KMS-11 (cell line): ENCODE measurements around the gene SPG11.
"Not testable (repeated sequence)": the region's sequence is repeated elsewhere in the genome, so short reads cannot be mapped to it uniquely, and the experiment has no call there.

Source experiments
- H2AFZ ChIP-seq: fragments of 200-600 bp; sonication (generic); 2 replicates; pipeline ENCODE4 v1.6.1; 2016; ENCODE audit warnings: antibody characterized with exemption, mixed run types, low read depth
- H3K27ac ChIP-seq: fragments of 200-600 bp; sonication (generic); 2 replicates; pipeline ENCODE4 v1.6.1; 2016; ENCODE audit warnings: mild to moderate bottlenecking, mixed run types
- H3K27me3 ChIP-seq: fragments of 200-600 bp; sonication (generic); 2 replicates; pipeline ENCODE4 v1.6.1; 2017; ENCODE audit warnings: mild to moderate bottlenecking, low read depth, mixed run types, moderate library complexity; ENCODE audit not compliant: insufficient read depth
- H3K36me3 ChIP-seq: fragments of 200-600 bp; sonication (generic); 2 replicates; pipeline ENCODE4 v1.6.1; 2017; ENCODE audit warnings: mild to moderate bottlenecking, mixed run types; ENCODE audit not compliant: insufficient read depth
- H3K4me1 ChIP-seq: fragments of 200-600 bp; sonication (generic); 2 replicates; pipeline ENCODE4 v1.6.1; 2016; ENCODE audit warnings: mild to moderate bottlenecking, low read depth, mixed run types; ENCODE audit not compliant: poor library complexity, severe bottlenecking
- H3K4me2 ChIP-seq: fragments of 200-600 bp; sonication (generic); 2 replicates; pipeline ENCODE4 v1.7.0; 2016; ENCODE audit warnings: mild to moderate bottlenecking, mixed run types
- H3K4me3 ChIP-seq: fragments of 200-600 bp; sonication (generic); IDR thresholded peaks from 2 replicates; pipeline ENCODE4 v1.6.1; 2017; ENCODE audit warnings: low read depth, low read length, mixed read lengths; ENCODE audit not compliant: insufficient read depth
- H3K79me2 ChIP-seq: fragments of 200-600 bp; sonication (generic); 2 replicates; pipeline ENCODE4 v1.6.1; 2016; ENCODE audit warnings: low read depth, mixed run types; ENCODE audit not compliant: insufficient read depth
- H3K9ac ChIP-seq: fragments of 200-600 bp; sonication (generic); 2 replicates; pipeline ENCODE4 v1.6.1; 2016; ENCODE audit warnings: mild to moderate bottlenecking, mixed run types
- H4K20me1 ChIP-seq: fragments of 200-600 bp; sonication (generic); 2 replicates; pipeline ENCODE4 v1.6.1; 2016; ENCODE audit warnings: mild to moderate bottlenecking, mixed run types; ENCODE audit not compliant: insufficient read depth
- CTCF ChIP-seq: fragments of 200-600 bp; sonication (generic); conservative IDR thresholded peaks from 2 replicates; pipeline ENCODE4 v1.6.1; 2017; ENCODE audit warnings: low read depth, mild to moderate bottlenecking, antibody characterized with exemption, low read length, moderate library complexity, mixed read lengths

The SPG11 gene

GRCh38 chr15:44705986-44706385, 42.5 kb upstream of the SPG11 start:
- Histone ChIP-seq H3K4me3 (no peak overlapping the region), H3K4me1 (peaks cover 10% of the 10 kb centered on the region), H3K9ac (no peak overlapping the region), H4K20me1 (no peaks in the 10 kb centered on the region), H3K27me3 (no peaks in the 10 kb centered on the region), H3K4me2 (no peak overlapping the region), H3K79me2 (no peaks in the 10 kb centered on the region), H3K27ac (no peak overlapping the region), H2AFZ (no peak overlapping the region), H3K36me3 (no peaks in the 10 kb centered on the region)
- no peak for TF ChIP-seq CTCF

GRCh38 chr15:44700676-44701075, 37.2 kb upstream of the SPG11 start:
- not testable (repeated sequence) for H2AFZ ChIP-seq, H3K4me1 ChIP-seq, H3K4me3 ChIP-seq

GRCh38 chr15:44698641-44699040, 35.2 kb upstream of the SPG11 start:
- Histone ChIP-seq H2AFZ (no peak overlapping the region), H3K27ac (no peak overlapping the region), H3K79me2 (no peaks in the 10 kb centered on the region), H3K4me2 (no peak overlapping the region), H3K36me3 (no peaks in the 10 kb centered on the region), H4K20me1 (no peaks in the 10 kb centered on the region), H3K4me1 (no peaks in the 10 kb centered on the region), H3K27me3 (no peaks in the 10 kb centered on the region), H3K9ac (no peak overlapping the region), H3K4me3 (no peak overlapping the region)
- TF ChIP-seq CTCF = no peak

More at GRCh38 chr15:44700676-44701075, 37.2 kb upstream of the SPG11 start:
- not testable (repeated sequence) for H4K20me1 ChIP-seq, H3K27ac ChIP-seq, H3K4me2 ChIP-seq, H3K79me2 ChIP-seq, H3K27me3 ChIP-seq, H3K9ac ChIP-seq, H3K36me3 ChIP-seq

- Histone ChIP-seq H3K27ac (no peak overlapping the region), H3K27me3 (no peaks in the 10 kb centered on the region), H2AFZ (no peak overlapping the region), H3K4me3 (no peak overlapping the region), H3K4me1 (no peaks in the 10 kb centered on the region), H3K79me2 (no peaks in the 10 kb centered on the region), H3K36me3 (no peaks in the 10 kb centered on the region), H3K4me2 (no peak overlapping the region), H4K20me1 (no peaks in the 10 kb centered on the region), H3K9ac (no peak overlapping the region)
- no peak for TF ChIP-seq CTCF
Measured at GRCh38 chr15:44697014-44697413, 33.6 kb upstream of the SPG11 start.

GRCh38 chr15:44695294-44695693, 31.8 kb upstream of the SPG11 start:
- Histone ChIP-seq H4K20me1 (no peaks in the 10 kb centered on the region), H3K36me3 (no peaks in the 10 kb centered on the region), H3K79me2 (no peaks in the 10 kb centered on the region), H3K27ac (no peak overlapping the region), H3K4me3 (no peak overlapping the region), H3K9ac (no peak overlapping the region), H3K4me1 (no peaks in the 10 kb centered on the region), H3K4me2 (no peak overlapping the region), H3K27me3 (no peaks in the 10 kb centered on the region), H2AFZ (no peak overlapping the region)
- TF ChIP-seq CTCF = no peak
